Fibroblast of lung (primary cell): ENCODE data around the gene DOK1.

ENCODE experiments used
- CTCF ChIP-seq, 2 donors: IDR thresholded peaks in 1 of 2; conservative IDR thresholded peaks in 1 of 2; 1 replicate in 1 of 2; 2 replicates in 1 of 2; pipeline ENCODE4 v1.5.1; 2011 to 2012; ENCODE audit warnings: low read length in 2 of 2, control low read depth in 1 of 2, inconsistent platforms in 1 of 2, low read depth in 1 of 2, mild to moderate bottlenecking in 1 of 2
- EZH2 ChIP-seq: IDR thresholded peaks from 2 replicates; pipeline ENCODE4 v1.5.1; 2012; ENCODE audit warnings: low read length, control low read depth, mild to moderate bottlenecking; ENCODE audit errors: missing control alignments

- TF ChIP-seq CTCF (conservative IDR thresholded peaks at IDR 0.05 in 1 of 2, IDR thresholded peaks at IDR 0.05 in 1 of 2; ENCODE audit: low read depth in 1 of 2, low read length in 2 of 2), result no peak
- no peak for TF ChIP-seq EZH2
These were observed 17.8 kb downstream of the DOK1 start for GRCh38 chr2:74572178-74572925.
